Measurements from ENCODE around the gene GLP2R.
A peak's percentile ranks its signal among the peaks of the same experiment; 100 is the strongest.
"Not testable (repeated sequence)": the region's sequence is repeated elsewhere in the genome, so short reads cannot be mapped to it uniquely, and the experiment has no call there.

GLP2R gene

DNA sequence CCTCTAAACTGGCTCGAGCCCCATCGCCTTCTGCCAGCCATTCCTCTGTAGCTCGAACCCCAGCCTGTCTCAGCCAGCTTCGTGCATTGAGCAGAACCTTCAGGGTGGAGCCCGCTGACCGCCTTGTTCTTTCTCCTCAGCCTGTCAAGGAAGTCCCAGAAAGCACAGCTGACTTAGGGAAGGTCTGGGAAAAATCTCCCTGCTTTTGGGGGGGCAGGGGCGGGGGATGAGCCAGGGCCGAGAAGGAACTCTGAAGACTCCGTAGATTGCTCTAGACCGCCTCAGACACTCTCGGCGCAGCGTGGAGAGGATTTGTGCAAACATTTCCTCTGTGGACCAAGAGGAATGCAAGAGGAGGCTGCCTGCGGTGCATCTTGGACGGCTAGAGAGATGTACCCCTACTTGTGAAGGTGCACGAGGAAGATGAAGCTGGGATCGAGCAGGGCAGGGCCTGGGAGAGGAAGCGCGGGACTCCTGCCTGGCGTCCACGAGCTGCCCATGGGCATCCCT, at the start of gene GLP2R:
Gene GLP2R, plus strand, starts transcription at position 284 of the 510 bp plus-strand sequence. Its CDS starts 140 bp downstream, at position 424.
- Histone ChIP-seq H3K4me1 (peaks cover 36% of the 10 kb centered on the region), H3K27ac (no peak within 1 kb of the TSS), H3K9ac (0 out of 2 replicates have a peak within 1 kb of the TSS, but pooled peaks have one; percentile 42), H3K4me3 (no peak within 1 kb of the TSS), H3K27me3 (no peaks in the 10 kb centered on the region), H3K9me3 (no peaks in the 10 kb centered on the region), H4K20me1 (no peaks in the 10 kb centered on the region), H3K36me3 (no peaks in the 10 kb centered on the region), H3K4me2 (peak within 1 kb of the TSS; percentile 27; the same call in 1 of the 2 replicates)
- no peak for TF ChIP-seq Cebpa-rat (IDR thresholded peaks at IDR 0.05)

DNA sequence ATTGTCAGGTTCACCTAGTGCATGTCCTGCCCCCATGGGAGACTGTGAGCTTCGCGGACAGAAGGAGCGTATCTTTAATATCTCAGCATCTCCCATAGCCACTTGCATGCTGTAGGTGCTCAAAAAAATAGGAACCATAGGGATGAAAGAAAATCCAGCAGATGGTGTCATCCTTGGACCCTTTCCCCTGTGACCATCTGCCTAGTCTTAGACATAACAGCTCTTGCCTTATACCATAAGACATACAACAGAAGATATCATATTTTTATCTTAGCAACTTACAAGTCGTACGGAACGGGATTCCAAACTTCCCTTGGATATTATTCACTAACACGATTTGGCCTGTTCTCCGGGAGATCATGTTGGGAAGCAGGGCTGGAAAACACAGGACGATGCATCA, 48.8 kb upstream of the GLP2R start:
- H3K4me1 ChIP-seq: no peaks in the 10 kb centered on the region
- no peak overlapping the region for H3K9ac ChIP-seq
- TF ChIP-seq Cebpa-rat (IDR thresholded peaks at IDR 0.05): no peak
- H3K4me3 ChIP-seq: no peak overlapping the region
- 0 out of 2 replicates have a peak, but pooled peaks cover 5% of the 10 kb centered on the region for H3K9me3 ChIP-seq
- no peaks in the 10 kb centered on the region for H3K36me3 ChIP-seq
- H3K27me3 ChIP-seq: no peaks in the 10 kb centered on the region
- H3K4me2 ChIP-seq: no peak overlapping the region
- no peaks in the 10 kb centered on the region for H4K20me1 ChIP-seq
- no peak overlapping the region for H3K27ac ChIP-seq

DNA sequence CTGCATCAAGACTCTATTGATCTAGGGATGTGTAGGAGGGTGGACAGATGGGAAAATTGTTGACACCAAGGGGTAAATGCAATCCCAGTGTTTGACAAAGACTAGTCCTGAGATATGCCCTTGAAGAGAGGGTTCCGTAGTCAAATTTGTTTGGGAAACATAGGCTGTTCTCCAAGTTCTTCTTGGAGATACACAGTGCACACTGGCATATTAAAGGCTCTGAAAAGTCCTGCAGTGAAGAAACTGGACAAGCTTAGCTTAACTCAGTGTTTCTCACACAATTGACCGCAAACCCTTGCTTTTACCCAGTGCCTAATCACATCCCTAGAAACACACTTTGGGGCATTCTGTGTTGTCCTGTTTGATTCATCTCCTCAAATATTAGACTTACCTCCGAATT, 45.2 kb upstream of the GLP2R start:
- H4K20me1 ChIP-seq: no peaks in the 10 kb centered on the region

GRCh38 chr17:9783050-9783449, 42.7 kb upstream of the GLP2R start:
- Histone ChIP-seq H3K27me3 (no peaks in the 10 kb centered on the region), H3K4me1 (no peaks in the 10 kb centered on the region), H3K9ac (no peak overlapping the region), H3K4me3 (no peak overlapping the region), H3K4me2 (no peak overlapping the region), H3K36me3 (no peaks in the 10 kb centered on the region), H4K20me1 (no peaks in the 10 kb centered on the region), H3K27ac (no peak overlapping the region), H3K9me3 (no peaks in the 10 kb centered on the region)
- no peak for TF ChIP-seq Cebpa-rat (IDR thresholded peaks at IDR 0.05)

More for the DNA sequence above, 45.2 kb upstream of the GLP2R start:
- no peak for TF ChIP-seq Cebpa-rat (IDR thresholded peaks at IDR 0.05)
- Histone ChIP-seq H3K27ac (no peak overlapping the region), H3K36me3 (no peaks in the 10 kb centered on the region), H3K4me3 (no peak overlapping the region), H3K9me3 (0 out of 2 replicates have a peak, but pooled peaks cover 5% of the 10 kb centered on the region), H3K27me3 (no peaks in the 10 kb centered on the region), H3K9ac (no peak overlapping the region), H3K4me2 (no peak overlapping the region), H3K4me1 (no peaks in the 10 kb centered on the region)

DNA sequence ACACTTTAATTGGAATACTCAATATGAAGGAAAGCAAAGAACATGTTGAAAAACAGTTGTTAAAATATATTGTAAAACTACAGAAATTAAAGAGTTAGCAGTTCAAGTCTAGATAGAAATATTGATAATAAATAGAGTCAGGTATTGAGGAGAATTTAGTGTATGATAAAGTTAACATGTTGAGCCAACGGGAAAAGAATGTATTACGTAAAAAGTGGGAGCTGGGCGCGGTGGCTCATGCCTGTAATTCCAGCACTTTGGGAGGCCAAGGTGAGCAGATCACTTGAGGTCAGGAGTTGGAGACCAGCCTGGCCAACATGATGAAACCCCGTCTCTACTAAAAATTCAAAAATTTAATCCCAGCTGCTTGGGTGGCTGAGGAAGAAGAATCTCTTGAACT, 42.3 kb upstream of the GLP2R start:
- H3K9ac ChIP-seq, H3K36me3 ChIP-seq, H3K4me3 ChIP-seq, H3K27ac ChIP-seq, H3K4me1 ChIP-seq, H3K9me3 ChIP-seq, H3K27me3 ChIP-seq, H4K20me1 ChIP-seq, H3K4me2 ChIP-seq: not testable (repeated sequence)

GRCh38 chr17:9784544-9784943, 41.2 kb upstream of the GLP2R start:
- no peaks in the 10 kb centered on the region for H3K27me3 ChIP-seq
- H3K4me2 ChIP-seq: no peak overlapping the region
- no peak overlapping the region for H3K4me3 ChIP-seq
- no peaks in the 10 kb centered on the region for H3K4me1 ChIP-seq
- H3K9me3 ChIP-seq: no peaks in the 10 kb centered on the region
- H3K27ac ChIP-seq: no peak overlapping the region
- H3K9ac ChIP-seq: no peak overlapping the region
- no peak for TF ChIP-seq Cebpa-rat (IDR thresholded peaks at IDR 0.05)
- no peaks in the 10 kb centered on the region for H4K20me1 ChIP-seq
- H3K36me3 ChIP-seq: no peaks in the 10 kb centered on the region

DNA sequence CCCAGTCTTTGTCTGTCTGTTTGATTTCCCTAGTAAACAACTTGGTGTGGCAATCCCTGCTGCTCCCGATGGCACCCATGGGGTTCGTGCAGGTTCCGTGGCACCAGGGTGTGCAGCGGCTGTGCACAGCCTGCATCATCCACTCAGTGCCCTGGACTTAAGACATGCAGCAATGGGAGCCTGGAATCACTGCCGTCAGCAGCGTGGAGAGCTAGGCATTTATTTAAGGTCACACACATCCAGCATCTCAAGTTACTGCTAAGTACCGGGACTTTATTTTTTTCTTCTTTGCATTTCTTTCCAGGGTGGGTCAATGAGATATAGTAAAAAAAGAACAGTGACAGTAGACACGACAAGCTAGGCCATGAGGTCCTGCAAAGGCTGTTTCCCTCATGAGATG, 37.1 kb upstream of the GLP2R start:
- no peak overlapping the region for H3K4me3 ChIP-seq
- no peaks in the 10 kb centered on the region for H3K9me3 ChIP-seq
- H3K4me2 ChIP-seq: no peak overlapping the region
- no peak for TF ChIP-seq Cebpa-rat (IDR thresholded peaks at IDR 0.05)
- no peaks in the 10 kb centered on the region for H4K20me1 ChIP-seq
- H3K27ac ChIP-seq: no peak overlapping the region
- no peaks in the 10 kb centered on the region for H3K36me3 ChIP-seq
- H3K4me1 ChIP-seq: no peaks in the 10 kb centered on the region
- no peaks in the 10 kb centered on the region for H3K27me3 ChIP-seq
- H3K9ac ChIP-seq: no peak overlapping the region

- no peaks in the 10 kb centered on the region for H3K27me3 ChIP-seq
- no peak overlapping the region for H3K4me2 ChIP-seq
- no peak overlapping the region for H3K27ac ChIP-seq
- H4K20me1 ChIP-seq: no peaks in the 10 kb centered on the region
- no peak; the same call in 1 of the 2 replicates for TF ChIP-seq Cebpa-rat (IDR thresholded peaks at IDR 0.05)
- H3K9ac ChIP-seq: no peak overlapping the region
- H3K4me1 ChIP-seq: no peaks in the 10 kb centered on the region
- no peaks in the 10 kb centered on the region for H3K9me3 ChIP-seq
- H3K36me3 ChIP-seq: no peaks in the 10 kb centered on the region
- H3K4me3 ChIP-seq: no peak overlapping the region
Measured at GRCh38 chr17:9790316-9790715, 35.4 kb upstream of the GLP2R start.

DNA sequence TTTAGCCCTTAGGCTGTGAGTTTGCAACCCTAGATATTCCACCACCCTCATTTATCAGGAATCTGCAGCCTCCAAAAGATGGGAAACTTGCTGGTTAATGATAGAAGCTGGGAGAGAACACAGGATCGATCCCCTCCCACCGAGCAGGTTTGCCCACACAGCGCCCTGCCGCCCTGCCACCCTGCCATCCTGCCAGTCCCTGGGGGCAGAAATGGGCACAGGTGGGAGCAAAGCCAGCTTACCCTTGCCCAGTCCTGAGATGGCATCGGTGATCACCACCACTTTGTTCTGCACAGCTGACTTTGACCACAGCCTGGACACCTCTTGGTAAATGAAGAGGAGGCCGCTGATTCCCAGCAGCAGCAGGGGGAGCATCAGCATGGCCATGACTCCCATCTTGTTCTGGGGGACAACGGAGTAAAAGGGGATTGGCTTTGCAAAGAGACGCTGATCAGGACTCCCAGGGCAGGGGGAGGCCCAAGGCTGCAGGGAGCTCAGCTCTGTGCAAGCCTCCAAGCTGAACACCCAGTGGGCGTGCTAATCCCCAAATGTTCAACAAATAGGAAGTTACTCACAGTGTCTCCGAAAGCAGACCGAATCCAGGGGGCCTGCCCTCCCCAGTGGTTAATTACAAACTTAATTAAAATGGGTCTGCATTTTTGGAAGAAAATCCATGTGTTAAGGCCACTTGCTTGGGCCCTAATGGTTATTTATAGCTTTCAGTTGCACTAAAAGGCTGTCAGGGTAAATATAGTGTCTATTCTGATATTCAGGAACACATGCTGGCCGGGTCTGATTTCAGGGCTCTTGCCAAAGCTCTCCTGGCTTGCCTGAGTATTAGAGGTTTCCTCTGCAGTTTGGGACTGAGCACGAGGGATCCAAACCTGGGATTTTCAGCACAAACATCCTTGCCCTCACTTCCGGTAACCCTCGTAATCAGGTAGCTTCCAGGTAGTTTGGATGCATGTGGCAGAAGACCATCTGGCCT, 34.5 kb upstream of the GLP2R start, which contains the start of gene DHRS7C:
Gene DHRS7C, minus strand, starts transcription at position 704 of the 988 bp plus-strand sequence. Its CDS starts 308 bp downstream, at position 396.
- Histone ChIP-seq H3K9ac (no peak within 1 kb of the TSS), H3K36me3 (no peaks in the 10 kb centered on the region), H3K4me2 (no peak within 1 kb of the TSS), H3K27ac (no peak within 1 kb of the TSS), H3K4me3 (no peak within 1 kb of the TSS), H3K9me3 (no peaks in the 10 kb centered on the region), H4K20me1 (no peaks in the 10 kb centered on the region), H3K4me1 (no peaks in the 10 kb centered on the region), H3K27me3 (no peaks in the 10 kb centered on the region)
- no peak for TF ChIP-seq Cebpa-rat (IDR thresholded peaks at IDR 0.05)

DNA sequence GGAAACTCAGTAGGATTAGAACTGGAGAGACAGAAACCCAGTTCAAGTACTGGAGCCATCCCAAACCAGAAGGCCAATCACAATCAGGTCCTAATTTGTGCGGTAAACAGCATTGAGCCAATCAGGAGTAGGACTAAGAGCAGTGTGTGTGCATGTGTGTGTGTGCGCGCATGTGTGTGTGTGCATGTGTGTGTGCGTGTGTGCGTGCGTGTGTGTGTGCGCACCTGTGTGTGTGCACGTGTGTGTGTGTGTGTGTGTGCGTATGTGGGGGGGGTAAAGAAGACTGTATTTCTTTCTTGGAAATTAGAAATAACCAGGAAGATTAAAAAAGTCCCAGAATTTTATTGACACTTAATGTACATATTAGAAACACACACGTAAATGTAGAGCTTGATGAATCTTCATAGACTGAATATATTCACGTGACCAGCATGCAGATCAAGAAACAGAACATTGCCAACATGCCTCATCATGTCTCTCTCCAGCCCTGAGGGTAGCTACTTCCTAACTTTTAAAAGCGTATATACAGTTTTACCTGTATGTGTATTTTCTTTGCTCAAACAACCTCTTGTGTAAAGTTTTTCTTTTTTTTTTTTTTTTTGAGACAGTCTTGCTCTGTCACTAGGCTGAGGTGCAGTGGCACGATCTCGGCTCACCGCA, 33.4 kb upstream of the GLP2R start:
- Histone ChIP-seq H4K20me1 (no peaks in the 10 kb centered on the region), H3K27me3 (no peaks in the 10 kb centered on the region), H3K4me3 (no peak overlapping the region), H3K4me1 (no peaks in the 10 kb centered on the region), H3K27ac (no peak overlapping the region), H3K9me3 (no peaks in the 10 kb centered on the region), H3K9ac (no peak overlapping the region), H3K4me2 (no peak overlapping the region), H3K36me3 (no peaks in the 10 kb centered on the region)
- TF ChIP-seq Cebpa-rat (IDR thresholded peaks at IDR 0.05): no peak

Measured in BLaER1 (cell line).